HepG2 (cell line): ENCODE measurements around the gene HSD11B2. TPM values are rescaled to one million over a fixed set of nuclear protein-coding genes. Genes with fewer than 3 reads are reported as not detected.

ENCODE experiments used
- BORCS8-MEF2B ChIP-seq: sonication (generic); formaldehyde crosslinking; IDR thresholded peaks from 2 replicates; pipeline ENCODE4 v1.8.0; 2022; ENCODE audit warnings: mild to moderate bottlenecking, missing genetic modification reagents
- CREB1 ChIP-seq, 2 experiments: fragments of 450-650 bp in 1 of 2; IDR thresholded peaks; 2 replicates each; pipeline ENCODE4 v1.6.1; 2016 to 2017; ENCODE audit warnings: control low read depth in 1 of 2, mild to moderate bottlenecking in 1 of 2, missing compliant biosample characterization in 1 of 2, missing genetic modification characterization in 1 of 2
- GLI4 ChIP-seq: sonication (generic); formaldehyde crosslinking; IDR thresholded peaks from 2 replicates; pipeline ENCODE4 v1.5.1; 2020; ENCODE audit warnings: missing genetic modification reagents, mild to moderate bottlenecking, moderate library complexity, borderline replicate concordance
- KAT8 ChIP-seq: IDR thresholded peaks from 2 replicates; pipeline ENCODE4 v1.6.1; 2016; ENCODE audit warnings: missing genetic modification reagents, missing compliant biosample characterization
- NCOR1 ChIP-seq: fragments of 200-600 bp; sonication (generic); IDR thresholded peaks from 2 replicates; pipeline ENCODE4 v1.7.0; 2017; ENCODE audit warnings: antibody characterized with exemption, low read length, borderline replicate concordance
- PLRG1 ChIP-seq: fragments of 450-650 bp; conservative IDR thresholded peaks from 2 replicates; pipeline ENCODE4 v1.6.1; 2016
- RFXAP ChIP-seq: sonication (generic); formaldehyde crosslinking; IDR thresholded peaks from 2 replicates; pipeline ENCODE4 v1.4.0; 2020; ENCODE audit warnings: missing genetic modification reagents, borderline replicate concordance
- RNF219 ChIP-seq: sonication (generic); formaldehyde crosslinking; IDR thresholded peaks from 2 replicates; pipeline ENCODE4 v1.5.0; 2020; ENCODE audit warnings: mild to moderate bottlenecking, missing genetic modification reagents
- TFE3 ChIP-seq: IDR thresholded peaks from 2 replicates; pipeline ENCODE4 v1.6.1; 2016
- TP53 ChIP-seq: sonication (generic); formaldehyde crosslinking; conservative IDR thresholded peaks from 2 replicates; pipeline ENCODE4 v1.4.0; 2020; ENCODE audit warnings: missing genetic modification reagents
- ZBTB8A ChIP-seq: sonication (generic); formaldehyde crosslinking; IDR thresholded peaks from 2 replicates; pipeline ENCODE4 v1.4.0; 2020; ENCODE audit warnings: mild to moderate bottlenecking, low read depth, missing genetic modification reagents, borderline replicate concordance
- ZMYM2 ChIP-seq: sonication (generic); formaldehyde crosslinking; IDR thresholded peaks from 2 replicates; pipeline ENCODE4 v1.8.0; 2022; ENCODE audit warnings: mild to moderate bottlenecking, missing genetic modification reagents
- ZNF160 ChIP-seq: sonication (generic); formaldehyde crosslinking; IDR thresholded peaks from 2 replicates; pipeline ENCODE4 v1.8.0; 2022; ENCODE audit warnings: mild to moderate bottlenecking, inconsistent platforms, missing genetic modification reagents
- ZNF24 ChIP-seq: fragments of 450-650 bp; IDR thresholded peaks from 2 replicates; pipeline ENCODE4 v1.6.1; 2017; ENCODE audit warnings: antibody characterized with exemption, mild to moderate bottlenecking
- ZNF276 ChIP-seq: sonication (generic); formaldehyde crosslinking; IDR thresholded peaks from 2 replicates; pipeline ENCODE4 v1.4.0; 2020; ENCODE audit warnings: mild to moderate bottlenecking, low read depth, missing genetic modification reagents
- ZNF326 ChIP-seq: sonication (generic); formaldehyde crosslinking; IDR thresholded peaks from 2 replicates; pipeline ENCODE4 v1.4.0; 2020; ENCODE audit warnings: missing genetic modification reagents, borderline replicate concordance
- ZNF333 ChIP-seq: sonication (generic); formaldehyde crosslinking; IDR thresholded peaks from 2 replicates; pipeline ENCODE4 v1.4.0; 2020; ENCODE audit warnings: mild to moderate bottlenecking, missing genetic modification reagents, borderline replicate concordance
- ZNF33A ChIP-seq: sonication (generic); formaldehyde crosslinking; IDR thresholded peaks from 2 replicates; pipeline ENCODE4 v1.5.1; 2020; ENCODE audit warnings: missing genetic modification reagents, mild to moderate bottlenecking, moderate library complexity, borderline replicate concordance
- ZNF33B ChIP-seq: sonication (generic); formaldehyde crosslinking; IDR thresholded peaks from 2 replicates; pipeline ENCODE4 v1.5.1; 2020; ENCODE audit warnings: mild to moderate bottlenecking, missing genetic modification reagents
- ZNF343 ChIP-seq: sonication (generic); formaldehyde crosslinking; IDR thresholded peaks from 2 replicates; pipeline ENCODE4 v1.4.0; 2020; ENCODE audit warnings: mild to moderate bottlenecking, missing genetic modification reagents
- ZZZ3 ChIP-seq: sonication (generic); formaldehyde crosslinking; IDR thresholded peaks from 2 replicates; pipeline ENCODE4 v1.4.0; 2020; ENCODE audit warnings: missing genetic modification reagents, mild to moderate bottlenecking, borderline replicate concordance
- polyA plus RNA-seq, 8 experiments: library from polyadenylated mRNA; depleted of rRNA in 3 of 8; stranded (reverse) in 7 of 8; unstranded in 1 of 8; fragments of >200 nt; fragmentation: Illumina TruSeq in 4 of 8; extraction: Trizol in 4 of 8; gene quantifications; 2 replicates each; pipeline versions ENCODE4 v1.2.1 to v1.2.3, GENCODE V29; 2011 to 2016; ENCODE audit warnings: low read depth in 4 of 8, missing spikeins in 1 of 8, mixed read lengths in 1 of 8; ENCODE audit not compliant: insufficient read depth in 1 of 8
- total RNA-seq, 5 experiments: library from RNA; depleted of rRNA; stranded (reverse); fragments of >200 nt; fragmentation: Illumina TruSeq; extraction: Trizol; gene quantifications; 2 replicates each; pipeline ENCODE4 v1.2.3, GENCODE V29; 2016; ENCODE audit warnings: low read depth in 1 of 5

Gene HSD11B2
- total and polyA plus RNA-seq, 2 of the 13 experiments (the other 11 are each of a cell fraction or from before 2014, with no cell fraction given), result 8.9 to 13.6 TPM

GRCh38 chr16:67415872-67416793 lies 14.8 kb upstream of the HSD11B2 start, which contains the start of gene ZDHHC1 (continued):
- TF ChIP-seq ZNF33A (peak; percentile 87; the same call in 1 of the 2 replicates), ZBTB8A (CRISPR knock-in tag) (no peak), KAT8 (peak; percentile 42; the same call in 1 of the 2 replicates), GLI4 (CRISPR knock-in tag) (no peak), RFXAP (peak; percentile 46; the same call in 1 of the 2 replicates), TFE3 (no peak), ZNF343 (CRISPR knock-in tag) (no peak), NCOR1 (no peak), PLRG1 (no peak), TP53 (CRISPR knock-in tag) (0 out of 2 replicates have a peak, but pooled peaks have one; percentile 56), RNF219 (no peak), ZNF24 (no peak), ZNF33B (CRISPR knock-in tag) (peak; percentile 52; the same call in 1 of the 2 replicates), CREB1 (IDR thresholded peaks at IDR 0.05) (no peak), CREB1 (CRISPR knock-in tag; IDR thresholded peaks at IDR 0.05) (no peak), BORCS8-MEF2B (CRISPR knock-in tag) (peak; percentile 81; the same call in 1 of the 2 replicates), ZNF333 (CRISPR knock-in tag) (peak; percentile 54; the same call in 1 of the 2 replicates), ZNF160 (CRISPR knock-in tag) (peak; percentile 62; the same call in 1 of the 2 replicates), ZZZ3 (peak; percentile 58; the same call in 1 of the 2 replicates), ZMYM2 (CRISPR knock-in tag) (no peak), ZNF326 (CRISPR knock-in tag) (no peak), ZNF276 (CRISPR knock-in tag) (no peak)
